GM19043 (cell line): ENCODE measurements around the gene MCRIP2.

ENCODE experiments used
- ATAC-seq: cut with Tn5 transposase; IDR thresholded peaks from one replicate; pipeline ENCODE4 v1.9.1; 2021; ENCODE audit warnings: low read depth; ENCODE audit not compliant: unreplicated experiment

The MCRIP2 gene

DNA sequence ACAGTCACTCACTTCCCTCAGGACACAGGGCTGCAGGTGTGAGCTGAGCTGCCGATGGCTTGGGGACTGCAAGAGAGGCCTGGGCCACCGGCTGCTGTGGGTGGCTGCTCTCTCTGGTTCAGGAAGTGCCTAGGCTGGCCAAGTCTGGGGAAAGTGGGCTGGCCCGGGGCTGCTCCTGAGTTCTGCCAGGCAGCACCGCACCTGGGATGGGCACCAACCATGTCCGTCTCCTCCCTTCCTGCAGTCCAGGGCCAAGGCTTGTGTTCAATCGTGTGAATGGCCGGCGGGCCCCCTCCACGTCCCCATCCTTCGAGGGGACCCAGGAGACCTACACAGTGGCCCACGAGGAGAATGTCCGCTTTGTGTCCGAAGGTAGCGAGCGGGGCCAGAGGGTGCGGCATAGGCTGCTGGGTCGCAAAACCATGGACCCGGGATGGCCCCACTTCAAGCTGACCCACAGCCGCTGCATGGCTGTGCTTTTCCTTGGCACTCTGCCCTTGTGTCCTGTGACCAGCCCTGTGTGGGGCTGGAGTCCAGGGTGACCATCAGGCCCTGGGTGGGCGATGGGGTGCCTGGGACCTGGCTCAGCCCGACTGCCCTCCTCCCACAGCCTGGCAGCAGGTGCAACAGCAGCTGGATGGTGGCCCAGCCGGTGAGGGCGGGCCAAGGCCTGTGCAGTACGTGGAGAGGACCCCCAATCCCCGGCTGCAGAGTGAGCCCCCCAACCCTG is 5.7 kb downstream of the MCRIP2 start:
- ATAC-seq = no peak

DNA sequence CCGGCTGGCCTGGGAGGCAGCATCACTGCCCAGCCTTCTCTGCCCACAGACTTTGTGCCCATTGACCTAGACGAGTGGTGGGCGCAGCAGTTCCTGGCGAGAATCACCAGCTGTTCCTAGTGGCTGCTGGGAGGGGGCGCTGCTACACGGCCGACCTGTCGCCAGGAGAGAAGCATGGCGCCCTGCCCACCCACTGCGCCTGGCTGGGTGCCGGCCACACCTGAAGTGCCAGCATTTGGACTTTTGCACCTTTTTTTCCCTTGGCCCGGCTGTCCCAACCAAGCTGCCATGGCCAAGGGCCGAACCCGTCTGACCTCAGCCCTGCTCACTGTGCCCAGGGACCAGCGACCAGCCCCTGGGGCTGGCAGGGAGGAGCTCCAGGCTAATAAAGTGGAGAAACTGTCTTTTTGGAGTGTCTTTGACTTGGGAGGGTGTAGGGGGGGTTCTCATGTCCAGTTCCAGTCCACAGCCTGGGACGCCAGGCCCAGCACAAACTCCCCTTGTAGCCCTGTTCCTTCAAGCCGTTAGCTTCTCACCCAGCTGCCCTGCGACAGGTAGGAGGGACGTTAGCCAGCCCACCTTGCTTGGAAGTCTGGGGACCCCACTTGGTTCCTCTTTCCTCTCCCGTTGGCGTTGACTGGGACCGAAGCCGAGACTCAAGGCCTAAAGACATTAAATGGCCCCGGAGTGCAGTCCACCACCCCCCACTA is 6.6 kb downstream of the MCRIP2 start:
- ATAC-seq = no peak

DNA sequence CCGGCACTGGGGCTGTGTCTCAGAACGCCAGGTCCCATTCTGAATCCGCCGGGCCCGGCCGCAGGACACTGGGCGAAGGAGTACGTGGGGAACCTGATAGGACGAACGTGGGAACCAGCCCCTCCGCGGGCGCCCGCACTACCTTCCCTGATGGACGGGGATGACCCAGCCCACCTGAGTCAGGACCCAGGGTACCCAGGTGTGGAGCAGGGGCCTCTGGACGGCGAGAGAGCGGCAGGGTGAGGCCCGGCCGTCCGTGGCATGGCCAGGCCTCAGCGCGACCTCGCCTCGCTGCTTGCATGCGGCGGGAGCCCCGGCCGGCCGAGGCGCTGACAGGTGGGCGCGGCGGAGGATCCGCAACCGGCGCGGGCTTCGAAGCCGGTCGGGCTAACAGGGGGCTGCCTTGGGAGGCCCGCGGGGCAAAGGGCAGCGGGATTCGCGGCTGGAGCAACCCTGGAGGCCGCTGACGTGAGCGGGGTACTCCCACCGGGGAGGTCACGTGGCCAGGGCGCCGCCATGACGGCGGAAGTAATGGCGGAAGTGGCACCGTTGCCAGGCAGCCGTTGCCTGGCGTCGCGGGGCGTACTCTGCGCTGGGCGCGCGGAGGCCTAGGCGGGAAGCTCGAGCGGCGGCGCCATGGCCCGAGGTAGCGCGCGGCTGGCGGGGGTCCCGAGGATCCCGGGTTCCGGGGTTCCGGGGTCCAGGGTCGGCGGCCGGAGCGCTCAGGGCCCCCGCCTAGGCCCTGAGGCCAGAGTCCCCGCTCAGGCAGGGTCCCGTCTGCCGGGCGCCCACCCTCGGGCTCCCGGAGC is 7.4 kb downstream of the MCRIP2 start, which contains the start of gene WDR90:
Gene WDR90 (plus strand): TSS at position 585 of the 809 bp plus-strand sequence. CDS start 52 bp downstream, at position 637.
- peak; percentile 90 for ATAC-seq

DNA sequence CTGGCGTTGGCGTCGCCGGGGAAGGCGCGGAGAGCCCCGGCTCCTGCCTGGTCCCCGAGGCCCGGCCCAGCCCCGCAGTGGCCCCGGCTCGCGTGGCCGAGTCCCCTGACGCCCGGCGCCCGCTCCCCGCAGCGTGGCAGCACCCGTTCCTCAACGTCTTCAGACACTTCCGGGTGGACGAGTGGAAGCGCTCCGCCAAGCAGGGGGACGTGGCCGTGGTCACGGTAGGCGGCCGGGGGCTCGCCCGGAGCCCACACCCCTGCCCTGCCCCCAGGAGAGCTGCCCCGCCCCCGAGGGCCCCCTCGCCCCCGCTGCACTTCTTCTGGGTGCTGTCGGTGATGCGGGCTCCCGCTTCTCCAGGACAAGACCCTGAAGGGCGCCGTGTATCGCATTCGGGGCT is 8.0 kb downstream of the MCRIP2 start:
- ATAC-seq = no peak

DNA sequence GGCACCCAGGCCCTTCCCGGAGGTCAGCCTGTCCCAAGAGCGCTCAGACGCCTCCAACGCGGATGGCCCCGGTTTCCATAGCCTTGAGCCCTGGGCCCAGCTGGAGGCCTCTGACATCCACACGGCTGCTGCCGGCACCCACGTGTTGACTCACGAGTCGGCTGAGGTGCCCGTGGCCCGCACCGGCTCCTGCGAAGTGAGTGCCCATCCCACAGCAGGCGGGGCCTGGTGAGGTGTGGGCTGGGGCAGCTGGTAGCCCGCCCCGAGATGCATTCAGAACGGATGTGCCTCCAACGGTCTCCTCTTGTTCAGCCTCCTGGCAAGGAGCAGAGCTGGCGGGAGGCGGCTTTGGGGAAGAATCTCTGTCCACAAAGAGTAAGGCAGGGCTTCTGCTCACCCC is 10.2 kb downstream of the MCRIP2 start:
- ATAC-seq = no peak

DNA sequence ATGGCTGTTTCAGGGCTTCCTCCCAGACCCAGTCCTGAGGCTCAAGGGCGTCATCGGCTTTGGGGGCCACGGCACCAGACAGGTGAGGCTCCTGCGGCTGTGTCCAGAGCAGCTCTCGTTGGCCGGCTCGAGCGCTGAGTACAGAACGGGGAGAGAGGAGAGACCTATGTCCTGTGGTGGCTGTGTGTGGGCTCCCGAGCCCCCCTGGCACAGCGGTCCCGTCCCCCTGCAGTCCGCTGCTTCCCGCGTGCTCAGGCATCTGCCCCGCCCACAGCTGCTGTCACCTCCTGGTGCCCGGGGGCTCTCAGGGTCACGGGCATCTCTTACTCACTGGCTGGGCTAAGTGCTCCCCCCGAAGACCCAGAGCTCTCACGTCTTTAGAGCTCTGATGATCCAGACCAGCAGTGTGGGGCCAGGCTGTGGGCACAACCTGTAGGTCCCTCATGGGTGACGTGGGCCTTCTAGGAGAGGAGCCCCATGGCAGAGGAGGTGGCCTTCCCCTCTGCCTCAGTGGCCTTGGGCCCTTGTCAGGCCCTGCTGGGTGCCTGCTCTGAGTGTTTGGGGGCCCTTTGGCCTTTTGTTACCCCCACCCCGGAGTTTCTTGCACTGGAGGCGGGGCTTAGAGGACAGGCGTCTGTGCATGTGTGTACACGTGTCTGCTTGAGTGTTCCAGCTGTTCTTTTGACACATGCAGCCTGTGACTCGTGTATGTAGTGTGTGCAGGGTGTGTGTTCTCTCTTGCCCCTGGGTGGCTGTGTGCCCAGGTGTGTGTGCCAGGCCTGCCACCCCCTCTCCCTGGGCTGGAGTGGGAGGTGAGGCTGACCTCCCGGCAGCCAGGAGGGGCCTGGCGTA is 11.1 kb downstream of the MCRIP2 start:
- no peak for ATAC-seq

DNA sequence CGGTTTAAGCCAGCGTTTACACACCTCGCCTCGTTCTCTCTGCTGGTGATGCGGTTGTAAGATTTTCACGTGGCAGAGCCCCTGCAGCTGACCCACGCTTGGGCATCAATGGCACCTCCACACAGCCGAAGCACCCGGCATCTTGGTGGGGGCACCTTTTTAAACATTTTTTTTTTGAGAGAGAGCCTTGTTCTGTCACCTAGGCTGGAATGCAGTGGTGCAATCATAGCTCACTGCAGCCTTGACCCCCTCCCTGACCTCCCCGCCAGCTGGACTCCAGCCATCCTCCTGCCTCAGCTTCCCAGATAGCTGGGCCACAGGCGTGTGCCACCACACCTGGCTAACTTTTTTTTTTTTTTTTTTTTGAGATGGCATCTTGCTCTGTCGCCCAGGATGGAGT is 12.4 kb downstream of the MCRIP2 start:
- ATAC-seq = no peak

DNA sequence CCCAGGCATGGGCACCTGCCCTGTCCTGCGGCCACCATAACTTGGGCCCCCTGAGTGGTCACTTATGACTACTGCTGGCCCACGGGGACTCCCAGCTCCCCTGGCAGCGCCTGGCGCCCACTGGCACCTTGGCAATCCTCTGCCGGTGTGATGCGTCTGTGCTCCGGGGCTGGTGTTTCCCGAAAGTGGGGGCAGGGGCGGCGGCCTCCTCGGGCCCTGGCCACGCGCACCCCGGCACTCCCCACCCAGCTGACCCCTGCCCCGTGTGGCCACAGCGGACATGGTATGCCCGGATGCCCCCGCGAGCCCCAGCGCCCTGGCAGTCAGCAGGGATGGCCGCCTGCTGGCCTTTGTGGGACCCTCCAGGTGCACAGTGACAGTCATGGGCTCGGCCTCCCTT is 15.9 kb downstream of the MCRIP2 start:
- no peak for ATAC-seq

DNA sequence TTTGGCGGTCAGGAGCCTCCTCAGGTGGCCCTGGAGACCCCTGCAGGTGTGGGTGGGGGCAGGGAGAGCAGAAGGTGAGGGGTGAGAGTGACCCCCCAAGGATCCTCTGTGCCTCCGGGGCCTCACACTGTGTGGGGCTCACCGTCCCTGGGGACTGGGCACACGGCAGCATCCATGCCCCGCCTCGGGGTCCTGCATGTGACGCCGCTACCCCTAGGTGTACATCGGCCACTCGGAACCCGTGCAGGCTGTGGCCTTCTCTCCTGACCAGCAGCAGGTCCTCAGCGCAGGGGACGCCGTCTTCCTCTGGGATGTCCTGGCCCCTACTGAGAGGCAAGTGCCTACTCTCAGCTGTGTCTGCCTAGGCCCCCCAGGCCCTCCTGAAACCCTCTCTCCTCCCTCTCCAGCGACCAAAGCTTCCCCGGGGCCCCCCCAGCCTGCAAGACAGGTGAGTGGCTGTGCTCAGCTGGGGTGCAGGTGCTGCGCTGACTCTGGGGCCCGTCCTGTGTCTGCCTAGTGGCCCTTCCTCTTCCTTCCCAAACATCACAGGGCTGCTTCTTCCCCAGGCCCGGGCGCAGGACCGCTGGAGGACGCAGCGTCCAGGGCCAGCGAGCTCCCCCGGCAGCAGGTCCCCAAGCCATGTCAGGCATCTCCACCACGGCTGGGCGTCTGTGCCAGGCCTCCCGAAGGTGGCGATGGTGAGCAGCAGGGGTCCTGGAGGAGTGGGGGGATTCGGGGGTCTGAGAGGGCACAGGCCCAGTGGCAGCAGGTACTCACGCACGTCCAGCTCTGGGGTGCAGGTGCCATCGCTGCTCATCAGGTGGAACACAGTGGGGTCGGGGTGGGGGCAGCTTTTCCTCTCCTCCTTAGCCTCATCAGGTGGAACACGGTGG is 17.3 kb downstream of the MCRIP2 start:
- ATAC-seq = no peak

DNA sequence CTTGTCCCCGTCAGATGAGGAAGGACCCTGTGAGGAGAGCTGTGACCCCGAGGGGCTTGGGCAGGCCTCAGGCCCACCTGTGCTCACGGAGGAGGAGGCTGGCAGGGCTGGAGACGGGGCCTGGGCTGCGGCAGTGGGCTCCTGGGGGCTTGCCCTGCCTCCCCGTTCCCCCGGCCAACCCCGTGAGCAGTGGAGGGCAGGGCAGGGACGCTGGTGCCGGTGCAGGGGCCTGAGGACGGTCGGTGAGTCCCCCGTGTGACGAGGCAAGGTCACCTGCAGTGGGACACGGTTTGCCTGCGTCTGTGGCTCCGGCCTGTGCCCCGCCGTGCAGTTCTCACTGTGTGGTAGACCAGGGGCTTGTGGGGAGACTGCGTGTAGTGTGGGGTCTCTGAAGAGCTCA is 18.0 kb downstream of the MCRIP2 start:
- ATAC-seq = no peak

DNA sequence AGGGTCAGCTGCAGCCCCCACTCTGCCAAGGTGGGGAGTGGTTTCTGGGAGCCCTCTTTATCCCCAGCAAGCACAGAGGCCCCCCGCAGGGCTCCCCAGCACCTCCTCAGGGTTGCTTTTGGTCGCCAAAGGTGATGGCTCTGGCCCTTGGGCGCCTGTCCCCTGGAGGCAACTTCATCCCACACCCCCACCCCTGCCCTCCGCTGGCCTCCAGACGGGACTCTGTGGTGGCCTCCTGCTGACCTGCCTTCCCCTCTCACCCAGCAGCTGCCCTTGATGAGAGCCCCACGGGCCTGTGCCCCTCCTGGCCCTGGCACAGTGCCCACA is 18.5 kb downstream of the MCRIP2 start:
- ATAC-seq = no peak

DNA sequence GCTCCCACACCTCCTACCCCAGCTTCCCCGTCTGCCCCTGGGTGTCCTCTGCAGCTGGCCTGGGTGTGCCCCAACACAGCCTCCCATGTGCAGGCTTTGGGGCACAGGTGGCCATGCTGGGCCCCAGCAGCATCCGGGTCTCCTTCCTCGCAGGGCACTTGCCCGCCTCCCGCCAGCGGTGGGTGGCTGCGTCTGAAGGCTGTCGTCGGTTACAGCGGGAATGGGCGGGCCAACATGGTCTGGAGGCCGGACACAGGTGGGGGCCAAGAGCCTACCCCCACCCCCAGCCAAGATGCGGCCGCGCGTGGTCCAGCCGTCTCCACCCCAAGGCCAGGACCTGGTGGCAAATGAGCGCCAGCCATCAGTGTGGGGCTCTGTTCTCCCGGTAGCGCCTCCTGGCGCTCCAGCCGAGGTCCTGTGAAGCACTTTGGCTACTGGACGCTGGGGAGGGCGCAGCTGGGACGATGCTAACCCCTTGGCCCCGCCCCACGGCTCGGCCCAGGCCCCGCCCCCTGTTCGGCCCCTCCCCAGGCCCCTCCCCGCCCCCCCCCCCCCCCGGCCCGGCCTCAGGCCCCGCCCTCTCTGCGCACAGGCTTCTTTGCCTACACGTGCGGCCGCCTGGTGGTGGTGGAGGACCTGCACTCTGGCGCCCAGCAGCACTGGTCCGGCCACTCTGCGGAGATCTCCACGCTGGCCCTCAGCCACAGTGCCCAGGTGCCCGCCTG is 19.0 kb downstream of the MCRIP2 start:
- peak; percentile 57 for ATAC-seq

DNA sequence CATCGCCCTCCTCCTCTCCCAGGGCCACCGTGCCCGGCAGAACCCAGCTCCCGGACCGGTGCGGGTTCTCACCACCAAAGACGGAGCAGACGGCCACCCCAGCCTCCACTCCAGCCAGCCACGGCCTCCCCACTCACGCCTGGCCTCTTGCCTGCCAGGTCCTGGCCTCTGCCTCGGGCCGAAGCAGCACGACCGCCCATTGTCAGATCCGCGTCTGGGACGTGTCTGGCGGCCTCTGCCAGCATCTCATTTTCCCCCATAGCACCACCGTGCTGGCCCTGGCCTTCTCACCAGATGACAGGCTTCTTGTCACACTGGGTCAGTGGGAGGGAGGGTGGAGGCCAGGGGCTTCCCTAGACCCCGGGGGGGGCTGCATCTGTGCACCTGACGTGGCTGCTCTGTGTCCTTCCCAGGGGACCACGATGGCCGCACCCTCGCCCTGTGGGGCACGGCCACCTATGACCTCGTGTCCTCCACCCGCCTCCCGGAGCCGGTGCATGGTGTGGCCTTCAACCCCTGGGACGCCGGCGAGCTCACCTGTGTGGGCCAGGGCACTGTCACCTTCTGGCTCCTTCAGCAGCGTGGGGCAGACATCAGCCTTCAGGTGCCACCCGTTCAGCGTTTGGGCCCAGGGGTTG is 19.7 kb downstream of the MCRIP2 start:
- ATAC-seq = no peak

DNA sequence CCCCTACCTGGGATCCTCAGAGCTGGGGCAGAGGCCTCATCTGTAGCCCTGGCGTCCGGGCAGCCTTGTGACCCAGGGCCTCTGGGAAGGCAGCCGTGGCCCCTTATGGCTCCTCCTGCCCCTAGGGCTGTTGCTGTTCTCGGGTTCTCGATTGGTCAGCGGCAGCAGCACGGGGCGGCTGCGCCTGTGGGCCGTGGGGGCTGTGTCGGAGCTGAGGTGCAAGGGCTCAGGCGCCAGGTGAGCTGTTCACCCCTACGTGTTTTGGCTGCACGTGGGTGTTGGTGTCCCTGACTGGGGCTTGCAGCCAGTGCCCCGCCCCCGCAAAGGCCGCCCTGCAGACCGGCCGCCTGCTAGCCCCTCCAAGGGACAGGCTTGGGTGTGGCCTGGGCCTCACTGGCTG is 20.5 kb downstream of the MCRIP2 start:
- no peak for ATAC-seq

DNA sequence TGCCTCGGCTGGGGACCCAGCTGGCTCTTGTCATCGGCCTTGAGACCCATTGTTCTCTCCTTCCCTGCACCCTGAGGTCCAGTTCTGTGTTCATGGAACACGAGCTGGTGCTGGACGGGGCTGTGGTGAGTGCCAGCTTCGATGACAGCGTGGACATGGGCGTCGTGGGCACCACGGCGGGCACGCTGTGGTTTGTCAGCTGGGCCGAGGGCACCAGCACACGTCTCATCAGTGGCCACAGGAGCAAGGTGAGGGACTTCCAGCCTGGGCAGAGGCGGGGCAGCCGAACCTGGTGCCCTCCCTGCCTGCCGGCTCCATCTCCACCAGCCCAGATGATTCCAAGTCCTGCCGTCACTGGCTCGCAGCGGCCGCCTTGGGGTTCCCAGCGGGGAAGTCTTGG is 21.0 kb downstream of the MCRIP2 start:
- no peak for ATAC-seq

DNA sequence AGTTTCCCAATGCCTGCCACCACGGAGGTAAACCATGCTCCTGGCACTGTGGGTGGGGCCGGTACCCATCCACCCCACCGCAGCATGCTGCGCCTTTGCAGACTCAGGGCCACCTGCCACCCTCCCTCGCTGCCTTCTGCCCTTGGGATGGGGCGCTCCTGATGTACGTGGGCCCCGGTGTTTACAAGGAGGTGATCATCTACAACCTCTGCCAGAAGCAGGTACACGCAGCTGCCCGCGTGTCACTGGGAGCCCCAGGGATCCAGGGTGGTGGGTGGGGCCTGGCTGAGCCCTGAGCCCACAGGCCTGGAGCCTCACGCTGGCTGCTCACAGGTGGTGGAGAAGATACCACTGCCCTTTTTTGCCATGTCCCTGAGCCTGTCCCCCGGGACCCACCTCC is 24.9 kb downstream of the MCRIP2 start:
- no peak for ATAC-seq

DNA sequence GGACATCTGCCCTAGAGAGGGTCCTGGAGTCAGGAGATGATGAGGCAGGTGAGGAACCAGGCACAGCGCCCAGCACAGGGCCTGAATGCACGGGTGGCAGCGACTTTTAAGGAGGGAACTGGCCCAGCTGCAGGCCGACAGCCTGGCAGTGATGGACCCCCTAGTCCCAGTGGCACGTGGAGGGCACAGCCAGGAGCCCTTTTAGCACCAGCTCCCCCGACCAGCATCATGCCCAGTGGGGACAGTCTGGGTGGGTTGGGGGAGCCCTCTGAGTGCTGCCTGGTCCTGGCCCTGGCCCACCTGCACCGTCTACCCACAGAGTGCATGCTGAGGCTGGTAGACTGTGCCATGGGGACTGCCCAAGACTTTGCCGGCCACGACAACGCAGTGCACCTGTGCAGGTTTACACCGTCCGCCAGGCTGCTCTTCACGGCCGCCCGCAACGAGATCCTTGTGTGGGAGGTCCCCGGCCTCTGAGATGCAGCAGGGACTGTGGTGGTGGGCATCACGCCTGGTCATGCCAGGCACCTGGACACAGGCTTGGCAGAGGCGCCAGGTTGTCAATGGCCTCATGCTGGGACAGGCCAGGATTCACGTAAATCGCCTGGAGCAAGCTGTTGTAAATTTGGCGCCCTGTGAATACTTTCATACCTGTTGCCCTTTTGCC is 25.6 kb downstream of the MCRIP2 start:
- no peak for ATAC-seq
